NCI-H1694 (cell line): ENCODE results near the gene CDH9.
"Not testable (repeated sequence)": the region's sequence is repeated elsewhere in the genome, so short reads cannot be mapped to it uniquely, and the experiment has no call there.

Source experiments
- DNase-seq: peaks from one replicate; lab custom pipeline; 2025; lab: John Stamatoyannopoulos, UW

Gene CDH9

GRCh38 chr5:26955161-26955560 is 83.2 kb downstream of the CDH9 start:
- no peak for DNase-seq

- no peak for DNase-seq
These were observed 89.5 kb downstream of the CDH9 start for GRCh38 chr5:26948921-26949320.

- DNase-seq, result no peak
These were observed 92.5 kb downstream of the CDH9 start for GRCh38 chr5:26945901-26946300.

- DNase-seq, result no peak
These were observed 95.9 kb downstream of the CDH9 start for GRCh38 chr5:26942481-26942880.

GRCh38 chr5:26940994-26941393 is 97.4 kb downstream of the CDH9 start:
- DNase-seq, result peak; percentile 24

- DNase-seq, result no peak
These were observed 106.1 kb downstream of the CDH9 start for GRCh38 chr5:26932238-26932637.

- no peak for DNase-seq
These were observed 116.9 kb downstream of the CDH9 start for GRCh38 chr5:26921439-26921838.

GRCh38 chr5:26903469-26903868 is 134.9 kb downstream of the CDH9 start:
- no peak for DNase-seq

GRCh38 chr5:26894719-26895263 is 143.6 kb downstream of the CDH9 start:
- peak; percentile 13 for DNase-seq

- no peak for DNase-seq
These were observed 145.3 kb downstream of the CDH9 start for GRCh38 chr5:26893078-26893477.

- DNase-seq, result no peak
These were observed 148.6 kb downstream of the CDH9 start for GRCh38 chr5:26889815-26890214.

GRCh38 chr5:26884481-26884880 is 153.9 kb downstream of the CDH9 start:
- no peak for DNase-seq

GRCh38 chr5:26883375-26883774 is 155.0 kb downstream of the CDH9 start:
- DNase-seq, result no peak

GRCh38 chr5:26881901-26882300 is 156.5 kb downstream of the CDH9 start:
- DNase-seq, result no peak

GRCh38 chr5:26877154-26877553 is 161.2 kb downstream of the CDH9 start:
- DNase-seq, result no peak

GRCh38 chr5:26872337-26872736 is 166.0 kb downstream of the CDH9 start:
- no peak for DNase-seq

GRCh38 chr5:26869781-26870180 is 168.6 kb downstream of the CDH9 start:
- DNase-seq, result no peak

GRCh38 chr5:26868504-26868903 is 169.9 kb downstream of the CDH9 start:
- no peak for DNase-seq

GRCh38 chr5:26864061-26864460 is 174.3 kb downstream of the CDH9 start:
- no peak for DNase-seq

GRCh38 chr5:26856238-26856637 is 182.1 kb downstream of the CDH9 start:
- DNase-seq, result no peak

GRCh38 chr5:26852450-26852849 is 185.9 kb downstream of the CDH9 start:
- not testable (repeated sequence) for DNase-seq

- DNase-seq, result no peak
These were observed 191.2 kb downstream of the CDH9 start for GRCh38 chr5:26847041-26847736.

GRCh38 chr5:26843677-26844076 is 194.7 kb downstream of the CDH9 start:
- DNase-seq, result no peak

GRCh38 chr5:26833596-26833995 is 204.8 kb downstream of the CDH9 start:
- no peak for DNase-seq
